ENCODE data around the gene CFAP65.

The CFAP65 gene

DNA sequence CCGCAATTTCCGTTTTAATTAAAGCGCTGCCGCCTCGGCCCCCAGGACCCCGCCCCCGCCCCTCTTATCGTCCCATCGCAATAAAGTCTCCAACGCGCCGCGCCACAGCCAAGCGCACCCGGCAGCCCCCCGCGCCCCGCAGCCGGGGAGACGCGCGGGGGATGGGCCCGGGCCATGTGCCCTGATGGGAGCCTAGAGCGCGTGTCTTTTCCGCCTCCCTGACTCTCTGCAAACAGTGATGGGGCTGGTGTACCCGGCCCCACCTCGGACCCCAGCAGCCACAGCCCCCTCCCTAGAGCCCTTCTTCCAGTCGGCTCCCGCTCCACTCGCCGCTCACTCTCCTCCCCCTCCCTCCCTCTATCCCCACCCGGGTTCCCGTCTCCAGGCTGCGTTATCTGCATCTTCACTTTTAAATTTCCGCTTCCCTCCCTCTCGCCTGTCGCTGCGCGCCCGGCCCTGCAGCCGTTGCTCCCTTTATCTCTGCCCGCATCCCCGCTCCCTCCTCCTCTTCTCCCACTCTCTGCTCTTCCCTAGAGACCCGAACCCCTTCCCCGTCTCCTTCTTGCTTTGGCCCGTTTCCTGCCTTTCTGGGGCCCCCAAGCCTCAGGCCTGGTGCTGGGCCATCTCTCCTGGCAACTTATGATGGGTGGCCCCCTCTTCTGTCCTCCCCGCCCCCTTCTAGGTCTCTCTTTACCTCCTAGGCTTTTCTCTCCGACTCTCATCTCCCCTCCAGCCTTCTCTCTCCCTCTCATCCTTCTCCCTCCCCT is 55.8 kb downstream of the CFAP65 start:
- TF ChIP-seq, protein P1, sequence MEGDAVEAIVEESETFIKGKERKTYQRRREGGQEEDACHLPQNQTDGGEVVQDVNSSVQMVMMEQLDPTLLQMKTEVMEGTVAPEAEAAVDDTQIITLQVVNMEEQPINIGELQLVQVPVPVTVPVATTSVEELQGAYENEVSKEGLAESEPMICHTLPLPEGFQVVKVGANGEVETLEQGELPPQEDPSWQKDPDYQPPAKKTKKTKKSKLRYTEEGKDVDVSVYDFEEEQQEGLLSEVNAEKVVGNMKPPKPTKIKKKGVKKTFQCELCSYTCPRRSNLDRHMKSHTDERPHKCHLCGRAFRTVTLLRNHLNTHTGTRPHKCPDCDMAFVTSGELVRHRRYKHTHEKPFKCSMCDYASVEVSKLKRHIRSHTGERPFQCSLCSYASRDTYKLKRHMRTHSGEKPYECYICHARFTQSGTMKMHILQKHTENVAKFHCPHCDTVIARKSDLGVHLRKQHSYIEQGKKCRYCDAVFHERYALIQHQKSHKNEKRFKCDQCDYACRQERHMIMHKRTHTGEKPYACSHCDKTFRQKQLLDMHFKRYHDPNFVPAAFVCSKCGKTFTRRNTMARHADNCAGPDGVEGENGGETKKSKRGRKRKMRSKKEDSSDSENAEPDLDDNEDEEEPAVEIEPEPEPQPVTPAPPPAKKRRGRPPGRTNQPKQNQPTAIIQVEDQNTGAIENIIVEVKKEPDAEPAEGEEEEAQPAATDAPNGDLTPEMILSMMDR (IDR thresholded peaks at IDR 0.05; ENCODE audit: insufficient read depth, low read depth, low read length, missing control alignments) = no peak
- no peak for DNase-seq (ENCODE audit: low read depth)
- no peak overlapping the region for H3K4me3 ChIP-seq (ENCODE audit: low read length)

DNA sequence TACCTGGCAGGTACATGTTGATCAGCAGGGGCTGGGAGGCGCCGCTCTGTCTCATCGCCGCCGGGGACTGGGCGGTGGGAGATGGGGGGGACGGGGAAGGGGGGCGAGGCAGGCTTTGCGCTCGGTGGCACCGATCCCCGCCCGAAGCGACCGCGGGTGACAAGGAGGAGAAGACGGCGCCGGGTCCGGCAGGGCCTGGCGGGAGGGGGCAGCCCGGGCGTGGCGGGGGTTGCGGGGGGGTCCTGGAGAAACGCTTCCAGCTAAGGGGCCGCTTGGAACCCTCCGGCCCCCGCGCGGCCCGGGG is 56.3 kb downstream of the CFAP65 start, which contains the start of gene FEV:
TSS of gene FEV (minus strand) at position 164 of the 304 bp plus-strand sequence. CDS start at position 55, 109 bp downstream.
- no peak within 1 kb of the TSS for H3K4me3 ChIP-seq (ENCODE audit: low read length)
- DNase-seq (ENCODE audit: low read depth) = no peak
- TF ChIP-seq, protein P1 (IDR thresholded peaks at IDR 0.05; ENCODE audit: insufficient read depth, low read depth, low read length, missing control alignments) = no peak

- H3K4me3 ChIP-seq (ENCODE audit: low read length) = no peak overlapping the region
- DNase-seq (ENCODE audit: low read depth) = no peak
- TF ChIP-seq, protein P1 (IDR thresholded peaks at IDR 0.05; ENCODE audit: insufficient read depth, low read depth, low read length, missing control alignments) = no peak
Observed at GRCh38 chr2:218984239-218985020, 56.9 kb downstream of the CFAP65 start.

DNA sequence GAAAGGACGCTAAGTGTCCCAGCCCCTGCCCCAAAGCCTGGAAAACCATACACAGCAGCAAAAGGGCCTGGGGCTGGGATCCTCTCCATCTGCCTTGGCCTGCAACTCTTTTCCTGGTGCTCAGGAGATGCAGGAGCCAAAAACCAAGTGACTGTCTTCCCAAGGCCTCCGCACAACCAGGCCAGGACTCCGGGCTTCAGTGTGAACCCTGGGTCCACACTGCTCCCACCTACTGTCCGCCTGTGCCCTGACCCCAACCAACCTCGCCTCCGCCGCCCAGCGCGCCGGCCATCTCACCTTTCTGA is 57.4 kb downstream of the CFAP65 start:
- no peak overlapping the region for H3K4me3 ChIP-seq (ENCODE audit: low read length)
- no peak for DNase-seq (ENCODE audit: low read depth)
- TF ChIP-seq, protein P1 (IDR thresholded peaks at IDR 0.05; ENCODE audit: insufficient read depth, low read depth, low read length, missing control alignments) = no peak

GRCh38 chr2:218983263-218983933 is 57.9 kb downstream of the CFAP65 start:
- no peak overlapping the region for H3K4me3 ChIP-seq (ENCODE audit: low read length)
- TF ChIP-seq, protein P1 (IDR thresholded peaks at IDR 0.05; ENCODE audit: insufficient read depth, low read depth, low read length, missing control alignments) = no peak
- DNase-seq (ENCODE audit: low read depth) = no peak

DNA sequence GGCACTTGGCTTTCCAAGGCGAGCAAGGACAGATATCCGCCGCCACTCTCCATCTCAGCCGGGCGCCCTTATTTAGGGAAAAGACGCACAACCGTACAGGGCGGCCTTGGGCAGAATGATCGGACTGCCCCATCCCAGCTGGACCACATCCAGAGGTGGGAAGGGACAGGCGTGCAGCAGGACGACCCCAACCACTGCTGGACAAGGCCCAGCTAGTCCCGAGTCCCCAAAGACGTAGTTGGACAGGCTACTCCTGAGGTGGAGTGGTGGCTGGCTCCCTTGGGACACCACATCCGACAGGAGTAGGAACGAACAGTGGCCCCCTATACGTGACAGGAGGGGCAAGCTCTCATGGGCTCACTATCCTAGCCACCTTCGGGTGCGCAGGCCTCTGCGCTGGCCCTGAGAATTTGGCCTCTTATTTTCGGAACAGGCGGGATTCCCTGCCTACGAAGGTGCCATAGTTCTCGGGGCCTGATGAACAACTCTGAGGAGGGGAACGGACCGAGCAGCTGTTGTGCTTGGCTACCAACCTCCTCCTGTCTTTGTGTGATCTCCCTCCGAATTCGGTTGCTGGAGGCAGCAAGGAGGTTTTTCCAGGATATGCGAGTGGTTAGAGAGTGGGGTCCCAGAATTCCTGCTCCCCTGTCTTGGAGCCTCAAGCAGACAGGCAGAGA is 58.6 kb downstream of the CFAP65 start:
- DNase-seq (ENCODE audit: low read depth) = no peak
- TF ChIP-seq, protein P1 (IDR thresholded peaks at IDR 0.05; ENCODE audit: insufficient read depth, low read depth, low read length, missing control alignments) = no peak

More for the DNA sequence above, 58.6 kb downstream of the CFAP65 start:
- H3K4me3 ChIP-seq (ENCODE audit: low read length) = no peak overlapping the region
